GM12801 (cell line): ENCODE data around the gene CFAP65.

Experiments used
- TF ChIP-seq, protein P1 (sequence below): IDR thresholded peaks from one replicate; pipeline ENCODE4 v1.5.1; 2011; ENCODE audit warnings: control low read depth; ENCODE audit not compliant: insufficient read length; ENCODE audit errors: extremely low read depth

CFAP65 gene

DNA sequence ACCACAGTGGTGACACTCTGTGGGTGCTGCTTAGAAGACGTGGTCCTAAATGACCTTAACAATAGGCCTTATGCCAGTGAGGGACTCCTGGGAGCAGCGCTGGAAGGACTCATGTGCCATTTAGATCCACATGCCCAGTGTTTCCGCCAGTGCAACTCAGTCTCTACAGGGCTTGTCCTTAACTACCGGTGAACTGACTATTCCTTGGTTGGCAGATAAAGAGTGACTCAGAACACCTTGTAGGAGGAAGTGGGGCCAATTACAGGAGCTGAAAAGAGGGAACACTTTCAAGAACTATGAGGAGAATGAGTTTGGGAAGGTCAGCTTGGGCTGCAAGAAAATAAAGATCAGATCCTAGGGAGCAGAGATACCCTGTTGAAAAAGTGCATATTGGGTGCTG lies 83.6 kb downstream of the CFAP65 start:
- TF ChIP-seq, protein P1, sequence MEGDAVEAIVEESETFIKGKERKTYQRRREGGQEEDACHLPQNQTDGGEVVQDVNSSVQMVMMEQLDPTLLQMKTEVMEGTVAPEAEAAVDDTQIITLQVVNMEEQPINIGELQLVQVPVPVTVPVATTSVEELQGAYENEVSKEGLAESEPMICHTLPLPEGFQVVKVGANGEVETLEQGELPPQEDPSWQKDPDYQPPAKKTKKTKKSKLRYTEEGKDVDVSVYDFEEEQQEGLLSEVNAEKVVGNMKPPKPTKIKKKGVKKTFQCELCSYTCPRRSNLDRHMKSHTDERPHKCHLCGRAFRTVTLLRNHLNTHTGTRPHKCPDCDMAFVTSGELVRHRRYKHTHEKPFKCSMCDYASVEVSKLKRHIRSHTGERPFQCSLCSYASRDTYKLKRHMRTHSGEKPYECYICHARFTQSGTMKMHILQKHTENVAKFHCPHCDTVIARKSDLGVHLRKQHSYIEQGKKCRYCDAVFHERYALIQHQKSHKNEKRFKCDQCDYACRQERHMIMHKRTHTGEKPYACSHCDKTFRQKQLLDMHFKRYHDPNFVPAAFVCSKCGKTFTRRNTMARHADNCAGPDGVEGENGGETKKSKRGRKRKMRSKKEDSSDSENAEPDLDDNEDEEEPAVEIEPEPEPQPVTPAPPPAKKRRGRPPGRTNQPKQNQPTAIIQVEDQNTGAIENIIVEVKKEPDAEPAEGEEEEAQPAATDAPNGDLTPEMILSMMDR = no peak

DNA sequence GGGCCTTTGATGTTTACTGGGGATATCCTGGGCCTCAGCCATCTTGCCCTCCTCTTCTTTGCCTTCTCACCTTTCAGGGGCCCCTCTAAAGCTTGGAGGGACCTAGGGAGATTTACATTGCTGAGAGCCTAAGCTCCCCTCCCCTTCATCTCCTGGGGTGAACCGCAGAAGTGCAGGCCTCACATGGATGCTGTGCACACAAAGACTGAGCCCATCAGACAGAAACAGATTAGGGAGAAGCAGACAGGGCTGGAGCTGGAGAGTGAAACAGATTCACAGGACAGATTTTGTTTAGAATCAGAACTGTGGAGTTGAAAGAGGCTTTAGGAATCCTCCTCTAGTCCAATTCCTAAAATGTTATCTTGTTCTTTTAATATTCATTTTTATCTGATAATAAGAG lies 85.3 kb downstream of the CFAP65 start:
- TF ChIP-seq, protein P1 = no peak

DNA sequence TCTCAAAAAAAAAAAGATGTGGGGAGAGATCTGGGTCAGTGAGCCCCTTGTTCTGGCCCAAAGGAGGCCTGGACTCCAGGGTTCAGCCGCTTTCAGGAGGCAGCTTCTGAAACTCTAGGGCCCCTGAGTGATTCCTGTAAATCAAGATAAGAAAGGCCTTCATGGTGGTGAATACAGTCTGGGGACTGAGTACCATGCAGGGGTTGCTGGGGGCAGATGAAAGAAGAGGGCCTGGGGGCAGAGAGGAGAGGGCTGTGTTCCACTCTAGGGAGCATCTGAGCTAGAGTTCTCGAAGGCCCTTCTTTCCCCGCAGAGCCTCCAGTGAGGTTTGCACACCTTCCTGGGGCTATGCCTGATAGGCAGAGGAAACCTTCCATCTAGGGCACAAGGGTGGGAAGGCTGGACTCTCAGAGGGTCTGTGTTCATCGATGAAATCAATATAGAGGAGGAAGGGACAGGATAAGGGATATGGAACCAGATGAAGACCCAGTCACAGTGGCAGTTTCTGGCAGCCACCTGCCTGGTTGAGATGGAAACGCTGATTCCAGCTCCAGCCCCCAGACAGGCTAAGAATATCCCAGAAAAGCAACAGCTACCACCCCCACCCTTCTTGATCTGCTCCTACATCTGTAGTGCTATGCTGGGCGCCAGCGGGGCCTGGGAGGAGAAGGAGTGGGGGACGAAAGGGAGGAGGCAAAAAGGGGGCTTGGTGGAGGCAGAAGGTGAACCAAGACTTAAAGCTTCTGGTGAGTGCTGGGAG lies 86.6 kb downstream of the CFAP65 start:
- TF ChIP-seq, protein P1 = no peak

DNA sequence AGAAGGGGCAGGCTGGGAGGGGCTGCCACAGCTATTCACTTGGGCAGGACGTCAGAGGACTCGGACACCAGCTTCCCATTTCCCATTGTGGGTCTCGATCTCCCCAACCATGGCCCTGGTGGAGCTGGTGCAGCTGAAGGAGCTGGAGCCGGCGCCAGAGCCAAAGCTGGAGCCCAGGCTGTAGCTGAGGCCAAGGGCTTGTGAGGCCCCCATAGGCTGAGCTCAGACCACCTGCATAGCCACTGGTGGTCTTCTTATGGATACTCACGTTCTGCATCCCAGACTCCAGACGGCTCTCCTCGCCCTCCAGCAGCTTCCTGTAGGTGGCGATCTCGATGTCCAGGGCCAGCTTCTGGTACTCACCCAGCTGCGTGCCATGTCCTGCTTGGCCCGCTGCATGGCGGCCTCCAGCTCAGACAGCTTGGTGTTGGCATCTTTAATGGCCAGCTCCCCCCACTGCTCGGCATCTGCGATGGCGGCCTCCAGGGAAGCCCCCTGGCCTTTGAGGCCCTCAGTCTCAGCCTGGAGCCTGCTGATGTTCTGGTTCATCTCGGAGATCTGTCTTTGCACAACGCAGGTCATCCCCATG lies 87.9 kb downstream of the CFAP65 start:
- TF ChIP-seq, protein P1 = no peak
